Right lobe of liver (tissue), 6 donors: ENCODE data around the gene DYSF. TPM values are rescaled to one million over a fixed set of nuclear protein-coding genes. Genes with fewer than 3 reads are reported as not detected.

ENCODE experiments used
- ATAC-seq, 4 donors: fragments of 200-7000 bp; cut with Tn5 transposase; one replicate each; pipeline ENCODE4 v1.9.1; 2020; ENCODE audit warnings: mild to moderate bottlenecking in 4 of 4, moderate library complexity in 4 of 4
- DNase-seq, 3 donors: peaks; one replicate each; pipeline ENCODE4 v3.0.0-alpha.2; 2020
- H3K27ac ChIP-seq, 3 donors: fragments of 200-600 bp; one replicate each; pipeline ENCODE4 v1.8.0; 2022
- H3K27me3 ChIP-seq, 2 donors: fragments of 200-600 bp; one replicate each; pipeline ENCODE4 v1.8.0; 2022
- H3K36me3 ChIP-seq, 4 donors: fragments of 200-600 bp; sonication (generic) in 1 of 4; one replicate each; pipeline versions ENCODE4 v1.5.1 to v1.8.0; 2017 to 2022; ENCODE audit warnings: control low read depth in 1 of 4
- H3K4me1 ChIP-seq, 4 donors: fragments of 200-600 bp; sonication (generic) in 1 of 4; one replicate each; pipeline versions ENCODE4 v1.5.1 to v1.8.0; 2017 to 2022; ENCODE audit warnings: control low read depth in 1 of 4
- H3K4me3 ChIP-seq, 3 donors: fragments of 200-600 bp; one replicate each; pipeline ENCODE4 v1.8.0; 2022
- H3K9me3 ChIP-seq, 4 donors: fragments of 200-600 bp; sonication (generic) in 1 of 4; one replicate each; pipeline versions ENCODE4 v1.5.1 to v1.8.0; 2017 to 2022; ENCODE audit warnings: control low read depth in 1 of 4
- CTCF ChIP-seq, 4 donors: fragments of 200-600 bp in 3 of 4; fragments of 450-650 bp in 1 of 4; IDR thresholded peaks; one replicate each; pipeline versions ENCODE4 v1.5.1 to v1.8.0; 2016 to 2022; ENCODE audit warnings: antibody characterized with exemption in 4 of 4, mild to moderate bottlenecking in 2 of 4
- POLR2A ChIP-seq: fragments of 450-650 bp; IDR thresholded peaks from one replicate; pipeline ENCODE4 v1.6.1; 2017; ENCODE audit warnings: antibody characterized with exemption, mild to moderate bottlenecking
- WGBS: methylation state at CpG from one replicate; pipeline ENCODE4 v1.1.6; 2018; ENCODE audit warnings: low coverage, low lambda C conversion rate; ENCODE audit not compliant: insufficient coverage; ENCODE audit errors: missing lambda C conversion rate; 5-methylcytosine and 5-hydroxymethylcytosine counted together
- intact Hi-C, 2 donors: fragments of 100-400 bp; cut with DNase I; formaldehyde crosslinking; loops; one replicate each; pipeline versions ENCODE4 v1.11.2 to v1.14.1; 2022
- total RNA-seq, 6 experiments: library from RNA; depleted of rRNA in 2 of 6; stranded (reverse); fragments of >200 nt in 2 of 6; fragmentation: NEBNext Ultra II Directional in 3 of 6; extraction: Animal tissue kit (Norgen Biotek cat#: 25700) in 3 of 6; gene quantifications; one replicate each; pipeline versions ENCODE4 v1.1.0 to v1.2.4, GENCODE V29; 2016 to 2023
- donor health status: DM: no; HTN: yes; CAD: no.
- donor health status: DM: no; HTN: no; CAD: no.
- donor health status: DM: no; HTN: no; CAD: no.
- donor health status: DM: no; HTN: yes; CAD: no.
- donor health status: DM: no; HTN: yes; CAD: no.

The DYSF gene
- total RNA-seq, 6 experiments from 2014 or later = 21.8 to 55.0 (median 32.9) TPM

GRCh38 chr2:71552861-71553301 is 99.5 kb downstream of the DYSF start:
- Histone ChIP-seq H3K4me1 (peaks cover 0 to 23% (median 11%) of the 10 kb centered on the region in 4 donors), H3K27me3 (no peaks in the 10 kb centered on the region), H3K4me3 (no peak overlapping the region), H3K36me3 (peaks cover 0 to 5% (median 0%) of the 10 kb centered on the region in 4 donors), H3K9me3 (no peaks in the 10 kb centered on the region), H3K27ac (no peak overlapping the region)
- no peak for TF ChIP-seq POLR2A
- TF ChIP-seq CTCF (IDR thresholded peaks at IDR 0.05) = no peak
- ATAC-seq (no peak), DNase-seq (peak in 1 of 3 donors; percentile 48)
- WGBS = no CpG with 5 or more reads among the region's 15 CpGs
- intact Hi-C loops = no loop called here

- no peaks in the 10 kb centered on the region for H3K27me3 ChIP-seq
- no peaks in the 10 kb centered on the region for H3K9me3 ChIP-seq
- no peak overlapping the region for H3K4me3 ChIP-seq
- WGBS = 32% methylated on average over 7 of the region's 9 CpGs
- DNase-seq (peak; percentile 44 to 76 (median 47)), ATAC-seq (peak in 3 of 4 donors; percentile 15 to 60 (median 41))
- peaks cover 0 to 23% (median 11%) of the 10 kb centered on the region in 4 donors for H3K4me1 ChIP-seq
- TF ChIP-seq CTCF (IDR thresholded peaks at IDR 0.05) = no peak
- TF ChIP-seq POLR2A = no peak
- intact Hi-C loops = no loop called here
- peaks cover 0 to 5% (median 0%) of the 10 kb centered on the region in 4 donors for H3K36me3 ChIP-seq
- no peak overlapping the region for H3K27ac ChIP-seq
These were observed 100.8 kb downstream of the DYSF start for GRCh38 chr2:71554028-71554705.

GRCh38 chr2:71554706-71555056 is 101.3 kb downstream of the DYSF start:
- TF ChIP-seq POLR2A (no peak), CTCF (IDR thresholded peaks at IDR 0.05) (no peak)
- H3K27me3 ChIP-seq = no peaks in the 10 kb centered on the region
- no peaks in the 10 kb centered on the region for H3K9me3 ChIP-seq
- peaks cover 0 to 23% (median 11%) of the 10 kb centered on the region in 4 donors for H3K4me1 ChIP-seq
- DNase-seq = peak in 1 of 3 donors; percentile 41
- no peak overlapping the region for H3K4me3 ChIP-seq
- ATAC-seq = no peak
- intact Hi-C loops = no loop called here
- 100% methylated on average over 2 of the region's 2 CpGs for WGBS
- H3K27ac ChIP-seq = no peak overlapping the region
- peaks cover 0 to 5% (median 0%) of the 10 kb centered on the region in 4 donors for H3K36me3 ChIP-seq

GRCh38 chr2:71555798-71556454 is 102.6 kb downstream of the DYSF start:
- Histone ChIP-seq H3K4me3 (peak overlapping the region in 2 of 3 donors; percentile 14 to 33), H3K27me3 (no peaks in the 10 kb centered on the region), H3K36me3 (peaks cover 0 to 5% (median 0%) of the 10 kb centered on the region in 4 donors), H3K27ac (peak overlapping the region; percentile 43 to 76 (median 72)), H3K9me3 (no peaks in the 10 kb centered on the region), H3K4me1 (peaks cover 0 to 23% (median 11%) of the 10 kb centered on the region in 4 donors)
- 24% methylated on average over 8 of the region's 21 CpGs for WGBS
- intact Hi-C loops = no loop called here
- ATAC-seq = peak; percentile 89 to 91 (median 90)
- no peak for TF ChIP-seq CTCF (IDR thresholded peaks at IDR 0.05)
- peak; percentile 66 for TF ChIP-seq POLR2A
- peak; percentile 87 to 94 (median 88) for DNase-seq
